Uterus (tissue), 4 donors: ENCODE data around the gene ASNSD1. TPM values are rescaled to one million over a fixed set of nuclear protein-coding genes. Genes with fewer than 3 reads are reported as not detected.
"Not testable (repeated sequence)": the region's sequence is repeated elsewhere in the genome, so short reads cannot be mapped to it uniquely, and the experiment has no call there.

ENCODE experiments used
- DNase-seq, 2 donors: peaks; one replicate each; pipeline ENCODE4 v3.0.0-alpha.2; 2019 to 2020
- H3K27ac ChIP-seq, 2 donors: fragments of 200-600 bp; sonication (generic); 1 replicate in 1 of 2; 2 replicates in 1 of 2; pipeline ENCODE4 v1.5.1; 2016 to 2018
- H3K27me3 ChIP-seq, 2 donors: fragments of 200-600 bp; sonication (generic); one replicate each; pipeline ENCODE4 v1.5.1; 2018 to 2019; ENCODE audit warnings: control low read depth in 1 of 2
- H3K36me3 ChIP-seq, 2 donors: fragments of 200-600 bp; sonication (generic); one replicate each; pipeline ENCODE4 v1.5.1; 2019; ENCODE audit warnings: control low read depth in 1 of 2
- H3K4me1 ChIP-seq, 2 donors: fragments of 200-600 bp; sonication (generic); one replicate each; pipeline ENCODE4 v1.5.1; 2018 to 2019; ENCODE audit warnings: control low read depth in 1 of 2
- H3K4me3 ChIP-seq, 2 donors: fragments of 200-600 bp; sonication (generic); 1 replicate in 1 of 2; 2 replicates in 1 of 2; pipeline ENCODE4 v1.5.1; 2018 to 2019; ENCODE audit warnings: mild to moderate bottlenecking in 1 of 2
- H3K9me3 ChIP-seq, 2 donors: fragments of 200-600 bp; sonication (generic); one replicate each; pipeline ENCODE4 v1.5.1; 2019; ENCODE audit warnings: control low read depth in 1 of 2
- CTCF ChIP-seq, 4 experiments: fragments of 200-600 bp in 2 of 4; fragments of 450-650 bp in 2 of 4; sonication (generic) in 2 of 4; IDR thresholded peaks; one replicate each; pipeline ENCODE4 v1.5.1; 2016 to 2019; ENCODE audit warnings: antibody characterized with exemption in 4 of 4, mild to moderate bottlenecking in 2 of 4, moderate library complexity in 1 of 4
- POLR2A ChIP-seq, 2 donors: fragments of 450-650 bp; IDR thresholded peaks; one replicate each; pipeline ENCODE4 v1.6.1; 2016; ENCODE audit warnings: antibody characterized with exemption in 2 of 2, mild to moderate bottlenecking in 1 of 2, moderate library complexity in 1 of 2
- intact Hi-C: fragments of 100-400 bp; cut with DNase I; formaldehyde crosslinking; loops from one replicate; pipeline ENCODE4 v1.15.1; 2023; ENCODE audit warnings: low total_unique reads
- total RNA-seq, 4 donors: library from RNA; depleted of rRNA in 3 of 4; stranded (reverse); fragments of >200 nt in 3 of 4; gene quantifications; one replicate each; pipeline versions ENCODE4 v1.1.0 to v1.2.4, GENCODE V29; 2014 to 2023
- donor health status: DM: yes; HTN: yes; CAD: no.

Gene ASNSD1
- total RNA-seq, 4 donors from 2014 or later: 46.2 to 94.4 (median 56.6) TPM

DNA sequence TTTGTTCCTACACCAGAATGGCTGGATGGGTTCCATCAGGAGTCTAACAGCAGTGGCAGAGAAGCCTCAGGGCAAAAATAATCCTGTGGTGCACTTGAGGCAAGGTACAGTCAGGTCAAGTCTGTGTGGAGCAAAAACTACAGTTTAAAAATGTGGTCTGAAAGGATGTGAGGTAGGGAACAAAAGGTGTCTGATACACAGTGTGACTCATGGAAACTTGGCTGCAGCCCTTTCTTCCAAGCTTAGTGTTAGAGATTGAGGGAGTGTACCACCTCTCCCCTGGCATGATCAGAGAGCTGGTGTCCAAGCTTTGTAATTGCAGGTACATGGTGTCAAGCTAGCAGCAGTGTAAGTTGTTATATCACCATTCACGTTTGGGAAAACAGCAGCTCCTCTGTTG is 22.1 kb downstream of the ASNSD1 start:
- no peaks in the 10 kb centered on the region for H3K36me3 ChIP-seq
- no peaks in the 10 kb centered on the region for H3K27me3 ChIP-seq
- H3K4me1 ChIP-seq: no peaks in the 10 kb centered on the region
- no peaks in the 10 kb centered on the region for H3K9me3 ChIP-seq
- TF ChIP-seq CTCF (IDR thresholded peaks at IDR 0.05) (no peak), POLR2A (IDR thresholded peaks at IDR 0.05) (no peak)
- no peak for DNase-seq
- H3K4me3 ChIP-seq: no peak overlapping the region
- no peak overlapping the region for H3K27ac ChIP-seq
- intact Hi-C loops: no loop called here

- TF ChIP-seq CTCF (IDR thresholded peaks at IDR 0.05): no peak
- TF ChIP-seq POLR2A (IDR thresholded peaks at IDR 0.05): no peak
- intact Hi-C loops: no loop called here
- Histone ChIP-seq H3K9me3 (no peaks in the 10 kb centered on the region), H3K4me3 (no peak overlapping the region), H3K4me1 (no peaks in the 10 kb centered on the region), H3K36me3 (no peaks in the 10 kb centered on the region), H3K27me3 (no peaks in the 10 kb centered on the region), H3K27ac (no peak overlapping the region)
- DNase-seq: no peak
Measured at GRCh38 chr2:189684811-189685210, 23.6 kb downstream of the ASNSD1 start.

DNA sequence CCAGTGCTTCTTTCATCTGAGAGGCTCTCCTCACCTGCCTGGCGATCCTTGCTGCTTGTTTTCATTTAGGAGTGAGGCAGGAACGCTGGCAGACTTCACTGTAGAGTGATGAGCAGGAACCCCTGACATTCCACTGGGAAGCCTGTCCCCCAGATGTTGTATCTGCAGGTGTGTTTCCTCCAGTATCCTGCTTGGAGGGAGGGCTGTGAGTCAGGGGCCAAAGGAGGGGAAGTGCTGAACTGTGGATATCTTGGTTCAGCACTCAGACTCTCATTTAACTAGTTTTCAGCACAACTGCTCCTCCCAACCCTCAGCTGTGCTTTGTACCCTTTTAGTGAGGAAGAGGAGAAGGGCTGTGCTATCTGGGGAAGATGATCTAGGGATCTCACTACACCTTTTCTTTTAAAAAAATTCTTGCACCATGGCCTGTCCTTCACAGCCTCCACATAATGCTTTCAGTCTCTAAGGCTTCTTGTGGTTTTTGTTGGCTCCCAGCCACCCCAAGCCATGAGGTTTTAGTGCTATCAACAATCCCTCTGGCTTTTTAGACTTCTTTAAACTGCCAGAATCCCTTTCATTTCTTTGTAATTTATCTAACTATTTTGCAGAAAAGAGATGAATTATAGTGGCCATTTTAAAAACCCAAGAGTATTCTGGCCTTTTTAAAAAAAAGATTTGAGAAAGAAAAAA is 24.4 kb downstream of the ASNSD1 start:
- no peak for DNase-seq

DNA sequence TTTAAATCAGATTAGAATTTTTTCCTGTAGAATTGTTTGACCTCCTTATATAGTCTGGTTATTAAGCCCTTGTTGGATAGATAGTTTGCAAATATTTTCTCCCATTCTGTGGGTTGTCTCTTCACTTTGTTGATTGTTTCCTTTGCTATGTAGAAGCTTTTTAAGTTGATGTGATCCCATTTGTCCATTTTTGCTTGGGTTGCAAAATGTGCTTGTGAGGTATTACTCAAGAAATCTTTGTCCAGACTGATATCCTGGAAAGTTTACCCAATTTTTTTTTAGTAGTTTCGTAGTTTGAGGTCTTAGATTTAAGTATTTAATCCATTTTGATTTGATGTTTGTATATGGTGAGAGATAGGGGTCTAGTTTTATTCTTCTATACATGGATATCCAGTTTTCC is 26.5 kb downstream of the ASNSD1 start:
- H3K9me3 ChIP-seq, intact Hi-C loops, H3K4me1 ChIP-seq, H3K36me3 ChIP-seq, H3K27ac ChIP-seq, H3K4me3 ChIP-seq, DNase-seq, H3K27me3 ChIP-seq: not testable (repeated sequence)

More for the DNA sequence above, 24.4 kb downstream of the ASNSD1 start:
- TF ChIP-seq POLR2A (IDR thresholded peaks at IDR 0.05) (no peak), CTCF (IDR thresholded peaks at IDR 0.05) (no peak)
- intact Hi-C loops: no loop called here
- Histone ChIP-seq H3K27me3 (no peaks in the 10 kb centered on the region), H3K4me3 (no peak overlapping the region), H3K9me3 (no peaks in the 10 kb centered on the region), H3K36me3 (no peaks in the 10 kb centered on the region), H3K4me1 (no peaks in the 10 kb centered on the region), H3K27ac (no peak overlapping the region)

- Histone ChIP-seq H3K9me3 (no peaks in the 10 kb centered on the region), H3K36me3 (no peaks in the 10 kb centered on the region), H3K4me3 (no peak overlapping the region), H3K27ac (no peak overlapping the region), H3K4me1 (no peaks in the 10 kb centered on the region), H3K27me3 (no peaks in the 10 kb centered on the region)
- intact Hi-C loops: no loop called here
- no peak for DNase-seq
- TF ChIP-seq CTCF (IDR thresholded peaks at IDR 0.05) (no peak), POLR2A (IDR thresholded peaks at IDR 0.05) (no peak)
Measured at GRCh38 chr2:189696223-189696622, 35.0 kb downstream of the ASNSD1 start.
